ENCODE data around the gene FBXL12.
"Not testable (repeated sequence)": the region's sequence is repeated elsewhere in the genome, so short reads cannot be mapped to it uniquely, and the experiment has no call there.

Gene FBXL12

DNA sequence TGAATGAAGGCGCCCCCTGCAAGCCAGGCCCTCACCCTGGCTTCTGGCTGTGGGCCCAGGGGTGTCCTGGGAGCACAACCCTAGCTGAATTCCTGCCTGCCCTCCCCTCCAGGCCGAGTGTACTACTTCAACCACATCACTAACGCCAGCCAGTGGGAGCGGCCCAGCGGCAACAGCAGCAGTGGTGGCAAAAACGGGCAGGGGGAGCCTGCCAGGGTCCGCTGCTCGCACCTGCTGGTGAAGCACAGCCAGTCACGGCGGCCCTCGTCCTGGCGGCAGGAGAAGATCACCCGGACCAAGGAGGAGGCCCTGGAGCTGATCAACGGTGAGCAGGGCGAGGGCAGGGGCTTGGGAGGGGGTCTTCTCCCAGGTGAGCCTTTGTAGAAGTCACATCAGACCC is 19.4 kb upstream of the FBXL12 start:
- no peak for DNase-seq (ENCODE audit: low read depth in 2 of 2)

DNA sequence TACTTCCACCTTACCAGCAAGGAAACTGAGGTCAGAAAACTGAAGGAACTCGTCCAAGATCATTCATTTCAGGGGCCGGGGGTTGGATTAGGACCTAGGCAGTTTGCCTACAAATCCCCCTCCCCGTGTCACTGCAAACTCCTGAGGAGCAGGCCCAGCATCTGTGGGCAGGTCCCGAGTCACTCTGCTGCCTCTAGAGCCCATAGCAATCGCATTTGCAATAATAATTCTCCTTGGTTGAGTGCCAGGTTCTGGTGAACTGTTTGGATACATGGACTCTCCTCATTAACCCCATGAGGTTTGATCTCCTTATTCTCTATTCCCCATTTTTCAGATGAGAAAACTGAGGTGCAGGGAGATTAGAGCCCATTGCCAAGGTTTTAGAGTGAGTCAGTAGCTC is 17.1 kb upstream of the FBXL12 start:
- DNase-seq (ENCODE audit: low read depth in 2 of 2) = peak in 1 of 2 experiments; percentile 13

DNA sequence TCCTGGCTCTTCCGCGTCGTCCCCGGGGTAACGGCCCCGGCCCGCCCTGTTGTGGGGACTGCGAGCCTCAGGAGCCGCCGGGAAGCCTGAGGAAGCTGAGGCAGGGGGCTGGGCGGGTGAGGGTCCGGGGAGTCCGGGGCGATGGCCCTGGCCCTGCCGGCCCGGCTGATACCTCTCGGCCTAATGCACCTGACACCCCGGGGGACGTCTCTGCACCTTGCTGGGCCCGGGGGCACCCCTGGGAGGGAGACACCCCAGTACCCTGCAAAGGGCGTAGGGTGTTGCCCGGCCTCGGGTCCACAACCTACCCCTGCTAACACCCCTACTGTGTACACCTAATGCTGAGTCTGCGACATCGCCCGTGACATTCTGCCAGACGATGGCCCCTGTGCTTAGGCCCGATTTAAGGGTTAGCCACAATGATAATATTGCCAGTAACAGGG is 16.6 kb upstream of the FBXL12 start:
- DNase-seq (ENCODE audit: low read depth in 2 of 2) = no peak

DNA sequence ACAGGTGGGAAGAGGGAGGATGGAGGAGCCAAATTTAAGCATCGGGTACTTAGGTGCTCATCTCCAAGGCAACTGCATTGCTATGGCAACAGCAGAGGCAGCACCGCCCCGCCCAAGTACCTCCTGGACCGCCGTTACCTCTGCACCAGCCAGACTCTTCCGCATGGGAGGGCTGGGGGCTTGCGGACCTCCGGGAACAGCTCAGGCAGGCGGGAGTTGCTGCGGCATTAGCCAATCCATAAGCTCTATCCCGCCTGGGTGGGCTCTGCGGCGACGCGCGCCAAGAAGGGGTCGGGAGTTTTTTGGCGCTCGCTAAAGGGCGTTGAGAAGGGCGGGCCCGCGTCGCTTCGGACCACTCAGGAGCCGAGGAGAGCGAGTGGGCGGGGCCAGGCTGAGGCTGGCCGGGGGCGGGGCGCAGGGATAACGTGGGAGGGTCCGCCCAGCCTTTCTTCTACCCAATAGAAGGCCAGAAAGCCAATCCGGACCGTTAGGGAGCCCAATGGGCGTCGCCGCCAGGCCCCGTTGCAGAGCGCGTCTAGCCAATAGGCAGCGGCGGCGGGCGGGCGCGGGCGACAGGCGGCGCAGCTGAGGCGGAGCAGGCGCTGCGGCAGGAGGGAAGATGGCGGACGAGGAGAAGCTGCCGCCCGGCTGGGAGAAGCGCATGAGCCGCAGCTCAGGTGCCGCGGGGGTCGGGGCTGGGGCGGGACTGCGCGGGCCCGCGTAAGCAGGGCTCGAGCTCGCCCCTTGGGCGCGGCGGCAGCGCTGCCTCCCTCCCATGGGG is 16.0 kb upstream of the FBXL12 start, which contains the start of gene PIN1:
PIN1 (plus strand) TSS at position 593 of the 781 bp plus-strand sequence; CDS start at position 620, 27 bp downstream.
- DNase-seq (ENCODE audit: low read depth in 2 of 2) = peak; percentile 96 to 97

DNA sequence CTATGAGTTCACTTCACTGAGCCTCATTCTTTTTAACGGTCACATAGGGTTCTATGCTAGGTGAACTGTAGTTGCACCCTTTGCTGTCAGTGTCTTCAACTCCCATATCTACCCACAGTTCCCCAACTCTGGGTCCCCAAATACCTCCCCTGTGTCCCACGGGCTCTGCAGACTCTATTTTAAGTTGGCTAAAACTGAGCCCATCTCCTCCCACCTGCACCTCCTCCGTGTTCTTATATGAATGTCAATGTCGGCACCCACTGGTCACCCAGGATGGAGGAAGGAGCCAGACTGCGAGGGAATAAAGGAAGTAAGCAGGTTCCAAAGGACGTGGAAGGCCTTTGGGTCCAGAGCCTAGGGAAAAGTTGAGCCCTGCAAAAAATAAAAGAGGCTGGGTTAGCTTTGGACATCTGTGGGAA is 15.4 kb upstream of the FBXL12 start:
- no peak for DNase-seq (ENCODE audit: low read depth in 2 of 2)

DNA sequence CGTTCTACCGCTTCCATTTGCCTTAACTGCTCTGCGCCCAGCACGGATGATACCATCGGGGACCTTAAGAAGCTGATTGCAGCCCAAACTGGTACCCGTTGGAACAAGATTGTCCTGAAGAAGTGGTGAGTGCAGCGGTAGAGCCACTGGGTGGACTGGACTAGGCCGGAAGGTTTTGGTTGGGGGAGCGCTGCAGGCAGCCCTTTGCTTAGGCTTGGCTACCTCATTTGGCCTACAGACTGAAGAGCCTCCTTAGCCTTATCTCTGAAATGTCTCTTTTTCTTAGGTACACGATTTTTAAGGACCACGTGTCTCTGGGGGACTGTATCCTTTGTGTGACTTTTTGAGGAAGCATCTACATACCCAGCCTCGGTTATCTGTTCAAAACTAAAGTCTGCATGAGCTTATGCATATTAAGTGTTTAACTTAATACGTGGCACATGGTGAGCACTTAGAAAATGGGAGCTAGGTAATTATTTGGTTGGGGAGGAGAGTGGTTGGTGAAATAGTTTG is 9.7 kb upstream of the FBXL12 start:
- no peak for DNase-seq (ENCODE audit: low read depth in 2 of 2)

DNA sequence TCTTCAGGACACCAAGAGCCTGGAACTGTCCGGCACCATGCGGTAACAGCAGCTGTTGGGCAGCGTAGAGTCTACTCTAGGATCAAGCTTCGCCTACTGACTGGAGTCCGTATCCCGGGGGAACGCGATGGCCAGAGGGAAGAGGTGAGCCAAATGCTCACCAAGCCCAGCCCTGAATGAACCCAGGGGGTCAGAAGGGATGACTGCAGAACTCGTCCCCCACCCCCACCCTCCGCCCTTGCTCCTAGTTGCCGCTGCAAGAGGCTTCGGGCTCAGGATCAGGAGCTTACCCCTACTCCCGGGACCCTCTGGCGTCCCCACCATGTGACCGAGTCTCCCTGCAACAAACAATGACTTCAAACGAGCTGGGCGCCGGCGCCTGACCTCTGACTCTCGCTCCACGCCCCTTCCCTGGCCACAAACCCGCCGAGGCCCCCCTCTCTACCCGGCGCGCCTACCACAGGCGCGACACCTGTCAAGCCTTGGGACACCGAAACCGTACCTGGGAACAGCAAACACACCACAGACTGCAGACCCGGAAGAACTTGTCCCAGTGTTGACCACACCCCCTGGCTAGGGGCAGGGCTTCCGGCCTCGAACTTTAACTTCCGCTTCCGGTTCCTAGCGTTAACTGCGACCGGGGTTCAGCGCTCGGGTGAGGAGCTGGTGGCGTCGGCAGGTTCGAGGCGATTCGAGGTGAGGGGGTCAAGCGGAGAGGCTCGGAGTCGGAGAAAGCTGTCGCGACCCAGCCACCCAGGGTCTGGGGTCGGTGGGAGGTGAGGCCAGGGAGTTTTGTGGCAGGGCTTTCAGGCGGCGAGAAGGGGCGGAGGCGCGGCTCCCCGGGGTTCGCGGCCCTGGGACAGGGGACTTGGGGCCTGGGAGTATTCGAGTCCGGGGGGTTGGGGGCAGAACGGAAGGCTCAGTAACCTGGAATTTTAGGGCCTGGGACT is 8.7 kb upstream of the FBXL12 start, which contains the start of gene UBL5:
UBL5 (plus strand) TSS at position 630 of the 950 bp plus-strand sequence. CDS start 420 bp downstream, outside the sequence.
- DNase-seq (ENCODE audit: low read depth in 2 of 2) = peak; percentile 51 to 56

DNA sequence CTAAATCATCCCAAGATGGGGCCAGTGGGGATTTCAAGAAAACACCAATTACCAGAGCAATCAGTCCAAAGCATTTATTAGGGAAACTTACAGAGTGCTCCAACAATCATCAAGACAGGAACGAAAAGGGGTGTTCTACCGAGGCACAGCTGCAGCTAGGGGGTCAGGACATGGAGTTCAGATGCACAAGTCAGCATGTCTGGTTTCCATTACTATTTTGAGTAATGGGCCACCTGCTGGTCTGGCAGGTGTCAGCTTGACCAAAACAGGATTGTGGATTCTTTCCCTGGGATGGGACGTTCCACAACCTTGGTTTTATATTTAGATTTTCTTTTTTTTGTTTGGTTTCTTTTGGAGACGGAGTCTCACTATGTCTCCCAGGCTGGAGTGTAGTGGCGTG is 4.9 kb upstream of the FBXL12 start:
- no peak for DNase-seq (ENCODE audit: low read depth in 2 of 2)

DNA sequence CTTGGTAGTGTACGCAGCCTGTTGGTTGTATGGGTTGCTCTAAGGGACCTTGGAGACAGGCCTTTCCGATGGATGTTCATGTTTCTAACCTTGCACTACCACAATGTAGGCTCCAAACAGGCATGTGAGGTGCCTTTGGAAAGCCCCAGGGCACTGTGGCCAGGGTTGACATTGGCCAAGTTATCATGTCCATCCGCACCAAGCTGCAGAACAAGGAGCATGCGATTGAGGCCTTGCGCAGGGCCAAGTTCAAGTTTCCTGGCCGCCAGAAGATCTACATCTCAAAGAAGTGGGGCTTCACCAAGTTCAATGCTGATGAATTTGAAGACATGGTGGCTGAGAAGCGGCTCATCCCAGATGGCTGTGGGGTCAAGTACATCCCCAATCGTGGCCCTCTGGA is 1.2 kb upstream of the FBXL12 start:
- not testable (repeated sequence) for DNase-seq (ENCODE audit: low read depth in 2 of 2)

DNA sequence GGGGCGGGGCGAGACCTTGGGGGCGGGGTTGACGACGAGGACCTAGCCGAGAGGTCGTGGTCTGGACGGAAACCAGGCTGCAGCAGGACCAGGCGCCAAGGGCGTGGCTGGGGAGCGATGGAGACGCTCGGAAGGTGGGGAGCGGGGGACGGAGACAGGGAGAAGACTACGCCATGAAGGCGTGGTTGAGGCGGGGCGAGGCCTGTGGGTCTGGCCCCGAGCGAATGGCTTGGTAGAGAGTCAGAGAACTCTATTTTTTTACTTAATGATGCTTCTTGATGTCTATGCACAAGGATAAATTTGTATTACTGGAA is 674 bp upstream of the FBXL12 start:
- no peak for DNase-seq (ENCODE audit: low read depth in 2 of 2)

DNA sequence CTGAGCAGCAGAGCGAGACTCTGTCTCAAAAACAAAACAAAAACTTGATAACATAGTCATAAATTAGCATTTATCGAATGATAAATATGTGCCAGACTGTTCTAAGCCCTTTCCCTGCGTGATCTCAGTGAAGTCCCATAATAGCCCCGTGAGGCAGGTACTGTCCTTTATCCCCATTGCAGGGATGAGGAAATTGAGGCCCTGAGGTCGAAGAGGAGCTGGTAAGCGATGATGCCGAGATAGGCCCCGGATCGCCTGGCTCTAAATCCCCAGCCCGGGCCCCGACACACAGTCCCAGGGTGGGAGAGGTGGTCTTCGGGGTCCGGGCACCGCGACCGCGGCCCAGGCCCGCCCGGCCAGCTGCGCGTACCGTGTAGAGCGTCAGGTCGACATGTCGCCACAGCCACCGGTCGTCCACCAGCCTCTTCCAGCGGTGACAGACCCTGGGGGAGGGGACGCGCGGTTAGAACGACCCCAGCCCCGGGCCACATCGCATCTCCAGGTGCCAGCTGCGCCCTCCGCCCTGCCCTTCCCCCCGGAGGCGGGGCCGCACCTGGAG is 625 bp downstream of the FBXL12 start:
- no peak for DNase-seq (ENCODE audit: low read depth in 2 of 2)

DNA sequence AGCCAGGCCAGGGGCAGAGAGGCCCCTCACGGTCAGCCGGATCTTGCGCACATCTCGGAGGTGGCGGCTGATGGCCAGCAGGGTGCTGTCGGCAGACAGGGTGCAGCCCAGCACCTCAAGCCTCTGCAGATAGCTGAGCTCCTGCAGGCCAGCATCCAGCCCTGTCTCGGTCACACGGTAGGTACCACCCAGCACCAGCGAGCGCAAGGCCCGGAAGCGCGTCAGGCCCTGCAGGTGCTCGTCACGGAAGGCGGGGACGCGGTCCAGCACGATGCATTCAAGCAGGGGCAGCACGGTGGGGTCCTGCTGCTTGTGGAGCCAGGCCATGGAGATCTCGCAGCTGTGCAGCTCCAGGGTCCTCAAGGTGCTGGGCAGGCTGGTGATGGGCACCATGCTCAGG is 7.7 kb downstream of the FBXL12 start:
- DNase-seq (ENCODE audit: low read depth in 2 of 2) = no peak

DNA sequence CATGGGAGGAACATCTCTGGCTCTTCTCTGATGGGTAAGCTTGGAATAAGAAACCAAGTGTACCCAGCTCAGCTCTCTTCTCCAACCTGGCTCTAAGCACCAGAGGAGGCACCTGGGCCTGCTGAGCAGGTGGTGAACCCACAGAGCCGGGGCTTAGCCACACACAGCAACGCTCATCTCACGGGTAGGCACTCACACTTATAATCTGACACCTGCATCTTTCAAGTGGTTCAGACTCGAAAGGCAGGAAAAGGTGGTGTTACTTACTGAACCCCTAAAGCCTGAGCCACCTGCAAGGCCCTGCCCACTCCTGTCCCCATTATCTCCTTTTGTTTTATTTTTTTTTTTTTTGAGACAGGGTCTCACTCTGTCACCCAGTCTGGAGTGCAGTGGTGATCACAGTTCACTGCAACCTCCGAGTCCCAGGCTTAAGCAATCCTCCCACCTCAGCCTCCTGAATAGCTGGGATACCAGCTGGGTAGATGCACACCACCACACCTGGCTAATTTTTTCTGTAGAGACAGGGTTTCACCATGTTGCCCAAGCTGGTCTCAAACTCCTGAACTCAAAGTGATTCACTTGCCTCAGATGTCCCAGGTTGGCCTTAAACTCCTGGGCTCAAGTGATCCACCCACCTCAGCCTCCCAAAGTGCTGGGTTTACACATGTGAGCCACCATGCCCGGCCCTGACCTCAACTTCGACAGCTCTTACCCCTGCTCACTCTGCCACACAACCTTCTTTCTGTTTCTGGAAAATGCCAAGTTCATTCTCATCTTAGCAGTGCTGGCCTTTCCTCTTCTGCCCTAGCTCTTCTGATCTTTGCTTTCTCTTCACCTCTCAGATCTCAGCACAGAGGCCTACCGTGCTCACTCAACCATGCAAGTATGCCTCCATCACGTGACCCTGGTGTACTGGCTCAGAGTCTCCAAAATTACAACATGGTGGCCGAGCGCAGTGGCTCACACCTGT is 9.7 kb downstream of the FBXL12 start:
- DNase-seq (ENCODE audit: low read depth in 2 of 2) = no peak

DNA sequence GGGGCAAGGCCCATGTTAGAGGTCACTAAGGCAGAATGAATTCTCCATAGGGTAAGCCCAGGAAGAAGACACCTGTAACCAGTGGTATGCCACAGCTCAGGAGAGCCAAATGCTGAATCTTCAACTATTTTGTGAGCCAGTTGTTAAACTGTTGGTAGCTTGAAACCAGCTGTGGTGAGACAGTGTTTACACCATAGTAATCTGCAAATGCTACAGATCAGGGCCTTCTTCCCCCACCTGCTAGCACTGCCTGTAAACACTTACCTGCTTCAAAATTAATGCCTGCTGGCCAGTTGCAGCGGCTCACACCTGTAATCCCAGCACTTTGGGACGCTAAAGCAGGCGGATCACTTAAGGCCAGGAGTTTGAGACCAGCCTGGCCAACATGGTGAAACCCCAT is 12.1 kb downstream of the FBXL12 start:
- DNase-seq (ENCODE audit: low read depth in 2 of 2) = no peak

DNA sequence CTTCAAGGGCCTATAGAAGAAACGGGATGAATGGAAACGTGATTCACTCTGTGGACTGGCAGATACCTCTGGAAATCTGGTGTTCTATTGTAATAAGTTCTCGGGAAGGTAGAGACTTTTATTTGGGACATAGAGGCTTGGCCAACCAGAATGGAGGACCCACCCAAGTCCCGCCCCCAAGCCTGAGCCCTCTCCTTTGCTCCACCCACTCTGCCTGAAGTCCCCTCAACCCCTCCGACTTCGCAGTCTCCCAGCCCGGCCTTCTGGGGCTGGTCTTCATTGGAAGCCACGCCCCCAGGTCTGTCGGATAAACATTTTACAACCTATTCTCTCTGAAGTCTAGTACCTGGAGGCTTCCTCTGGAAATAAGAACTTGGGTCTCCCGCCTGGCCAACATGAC is 16.9 kb downstream of the FBXL12 start:
- no peak for DNase-seq (ENCODE audit: low read depth in 2 of 2)

DNA sequence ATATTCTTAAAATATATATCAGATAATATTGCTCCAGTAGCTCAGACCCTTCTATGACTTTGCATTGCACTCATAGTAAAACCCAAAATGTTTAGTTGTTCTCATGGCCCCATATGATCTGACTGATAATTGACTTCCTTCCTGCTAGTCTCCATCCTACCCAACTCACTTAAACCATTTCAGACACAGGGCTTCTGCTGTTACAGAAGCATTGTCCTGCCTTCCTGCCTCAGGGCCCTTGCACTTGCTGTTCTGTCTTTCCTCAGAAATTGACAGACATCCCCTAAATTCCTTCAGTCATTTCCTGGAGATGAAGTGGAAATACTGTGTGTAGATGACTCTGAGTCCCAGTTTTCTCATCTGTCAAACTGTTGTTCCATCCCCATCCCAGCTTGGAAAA is 19.7 kb downstream of the FBXL12 start:
- DNase-seq (ENCODE audit: low read depth in 2 of 2) = no peak

DNA sequence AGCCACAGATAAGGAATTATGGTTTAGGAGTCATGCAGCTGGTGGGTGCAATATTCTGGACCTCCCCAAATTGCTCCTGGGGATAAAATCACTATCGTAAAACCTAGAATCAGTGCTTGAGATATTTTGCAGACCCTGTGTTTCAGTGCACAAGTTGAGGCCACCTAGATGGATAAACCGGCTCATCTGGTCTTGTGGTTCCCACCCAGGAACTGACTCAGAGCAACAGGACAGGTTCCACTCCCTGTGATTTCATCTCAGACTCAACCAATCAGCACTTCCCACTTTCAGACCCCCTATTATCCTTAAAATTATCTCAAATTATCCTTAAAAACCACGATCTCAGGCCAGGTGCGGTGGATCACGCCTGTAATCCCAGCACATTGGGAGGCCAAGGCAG is 21.0 kb downstream of the FBXL12 start:
- DNase-seq (ENCODE audit: low read depth in 2 of 2) = no peak

DNA sequence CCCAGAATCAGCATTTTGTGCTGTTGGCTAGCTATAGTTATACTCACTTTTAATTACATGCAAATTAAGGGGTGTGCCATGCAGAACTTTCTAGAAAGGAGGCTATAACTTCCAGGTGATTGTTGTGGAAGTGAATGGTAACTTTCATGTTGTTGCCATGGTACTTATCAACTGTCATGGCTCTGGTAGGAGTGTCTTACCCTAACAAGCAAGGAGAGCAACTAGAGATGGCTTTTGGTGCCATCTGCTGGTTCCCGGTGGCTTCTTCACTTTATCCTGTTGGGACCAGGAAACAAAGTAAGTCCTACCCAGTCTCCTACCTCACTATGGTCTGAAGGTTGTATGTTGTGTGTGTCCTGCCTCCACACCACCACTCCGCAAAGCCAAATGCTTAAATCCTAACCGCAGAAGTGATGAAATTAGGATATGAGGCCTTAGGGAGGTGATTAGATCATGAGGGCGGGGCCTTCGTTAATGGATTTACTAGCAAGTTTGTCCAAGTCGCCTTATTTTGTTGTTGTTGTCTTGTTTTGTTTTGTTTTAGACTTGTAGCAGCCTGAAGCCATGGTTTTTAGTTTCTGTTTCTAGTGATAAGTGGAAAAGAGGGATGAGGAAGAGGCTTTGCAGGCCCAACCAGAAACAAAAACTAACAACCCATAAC is 22.6 kb downstream of the FBXL12 start:
- peak; percentile 68 to 70 for DNase-seq (ENCODE audit: low read depth in 2 of 2)

DNA sequence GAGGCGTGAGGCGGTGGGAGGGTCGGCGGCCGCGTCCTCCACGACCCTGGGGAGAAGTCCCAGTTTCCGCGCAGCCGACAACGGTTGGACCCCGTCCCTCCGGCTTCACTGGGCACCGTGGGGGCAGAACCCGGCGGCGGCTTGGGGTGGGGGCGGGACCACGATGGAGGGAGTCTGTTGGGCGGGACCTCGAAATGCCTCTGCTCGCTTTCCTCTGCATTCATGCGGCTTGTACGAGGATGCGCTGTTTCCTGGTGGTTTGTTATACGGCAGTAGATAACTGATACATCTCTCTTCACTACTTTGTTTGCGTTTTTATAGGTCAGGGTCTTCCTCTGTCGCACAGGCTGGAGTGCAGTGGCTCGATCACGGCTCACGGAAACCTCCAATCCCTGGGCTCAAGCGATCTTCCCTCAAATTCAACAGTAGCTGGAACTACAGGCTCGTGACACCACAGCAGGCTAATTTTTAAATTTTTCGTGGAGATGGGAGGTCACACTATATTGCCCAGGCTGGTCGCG is 25.7 kb downstream of the FBXL12 start:
- no peak for DNase-seq (ENCODE audit: low read depth in 2 of 2)

All from fibroblast of skin of left quadriceps (primary cell).